Mesothelial cell of epicardium (in vitro differentiated cells): ENCODE measurements around the gene CCT8. TPM values are rescaled to one million over a fixed set of nuclear protein-coding genes. Genes with fewer than 3 reads are reported as not detected.

Source experiments
- DNase-seq, 2 experiments: peaks; one replicate each; pipeline ENCODE4 v3.0.0; 2021; ENCODE audit warnings: low spot score in 2 of 2; ENCODE audit not compliant: unreplicated experiment in 2 of 2
- H3K27ac Mint-ChIP-seq: 2 replicates; pipeline ENCODE4 v1.8.0; 2021; ENCODE audit warnings: mixed read lengths
- H3K27me3 Mint-ChIP-seq: 2 replicates; pipeline ENCODE4 v1.8.0; 2021; ENCODE audit warnings: low read depth, mixed read lengths
- H3K36me3 Mint-ChIP-seq: 2 replicates; pipeline ENCODE4 v1.8.0; 2021; ENCODE audit warnings: mixed read lengths
- H3K4me1 Mint-ChIP-seq: 2 replicates; pipeline ENCODE4 v1.8.0; 2021; ENCODE audit warnings: mixed read lengths
- H3K4me3 Mint-ChIP-seq: 2 replicates; pipeline ENCODE4 v1.8.0; 2021; ENCODE audit warnings: mild to moderate bottlenecking, moderate library complexity, mixed read lengths
- H3K9me3 Mint-ChIP-seq: 2 replicates; pipeline ENCODE4 v1.8.0; 2021; ENCODE audit warnings: mixed read lengths
- CTCF ChIP-seq: fragments of 200-600 bp; sonication (generic); IDR thresholded peaks from one replicate; pipeline ENCODE4 v1.5.0; 2021; ENCODE audit warnings: antibody characterized with exemption; ENCODE audit not compliant: unreplicated experiment
- total RNA-seq: library from RNA; stranded (reverse); gene quantifications from 3 replicates; pipeline ENCODE4 v1.2.1, GENCODE V29; 2021

The CCT8 gene
- total RNA-seq, 1 donor from 2014 or later = 166 TPM

GRCh38 chr21:29052224-29052623 is 21.2 kb downstream of the CCT8 start:
- Mint-ChIP-seq H3K27ac (no peak overlapping the region), H3K27me3 (no peaks in the 10 kb centered on the region), H3K4me1 (no peaks in the 10 kb centered on the region), H3K4me3 (no peak overlapping the region), H3K36me3 (peaks cover 26% of the 10 kb centered on the region), H3K9me3 (no peaks in the 10 kb centered on the region)
- no peak for TF ChIP-seq CTCF
- DNase-seq = no peak

GRCh38 chr21:29034678-29035077 is 38.8 kb downstream of the CCT8 start:
- H3K9me3 Mint-ChIP-seq = no peaks in the 10 kb centered on the region
- H3K27me3 Mint-ChIP-seq = no peaks in the 10 kb centered on the region
- H3K4me3 Mint-ChIP-seq = no peak overlapping the region
- DNase-seq = no peak
- H3K27ac Mint-ChIP-seq = peak overlapping the region; percentile 1
- H3K4me1 Mint-ChIP-seq = peaks cover 13% of the 10 kb centered on the region
- no peak for TF ChIP-seq CTCF
- H3K36me3 Mint-ChIP-seq = peaks cover 36% of the 10 kb centered on the region

- Mint-ChIP-seq H3K27me3 (no peaks in the 10 kb centered on the region), H3K4me3 (no peak overlapping the region), H3K36me3 (peaks cover 33% of the 10 kb centered on the region), H3K27ac (peak overlapping the region; percentile 48), H3K4me1 (peaks cover 13% of the 10 kb centered on the region), H3K9me3 (no peaks in the 10 kb centered on the region)
- no peak for DNase-seq
- TF ChIP-seq CTCF = no peak
These were observed 39.6 kb downstream of the CCT8 start for GRCh38 chr21:29033871-29034270.

- no peaks in the 10 kb centered on the region for H3K27me3 Mint-ChIP-seq
- no peak overlapping the region for H3K4me3 Mint-ChIP-seq
- H3K27ac Mint-ChIP-seq = peak overlapping the region; percentile 48
- peaks cover 33% of the 10 kb centered on the region for H3K36me3 Mint-ChIP-seq
- no peak for DNase-seq
- TF ChIP-seq CTCF = no peak
- no peaks in the 10 kb centered on the region for H3K9me3 Mint-ChIP-seq
- H3K4me1 Mint-ChIP-seq = peaks cover 13% of the 10 kb centered on the region
These were observed 40.1 kb downstream of the CCT8 start for GRCh38 chr21:29033301-29033700.

GRCh38 chr21:29030909-29031308 is 42.5 kb downstream of the CCT8 start:
- Mint-ChIP-seq H3K9me3 (no peaks in the 10 kb centered on the region), H3K27me3 (no peaks in the 10 kb centered on the region), H3K4me3 (no peak overlapping the region), H3K4me1 (peaks cover 20% of the 10 kb centered on the region), H3K36me3 (peaks cover 21% of the 10 kb centered on the region), H3K27ac (no peak overlapping the region)
- no peak for TF ChIP-seq CTCF
- no peak for DNase-seq

GRCh38 chr21:29029524-29029923 is 43.9 kb downstream of the CCT8 start:
- H3K27ac Mint-ChIP-seq = no peak overlapping the region
- no peak for TF ChIP-seq CTCF
- H3K9me3 Mint-ChIP-seq = no peaks in the 10 kb centered on the region
- DNase-seq = no peak
- H3K36me3 Mint-ChIP-seq = peaks cover 19% of the 10 kb centered on the region
- H3K27me3 Mint-ChIP-seq = no peaks in the 10 kb centered on the region
- no peak overlapping the region for H3K4me3 Mint-ChIP-seq
- peaks cover 26% of the 10 kb centered on the region for H3K4me1 Mint-ChIP-seq
